ENCODE data around the gene LUC7L3.
"Not testable (repeated sequence)": the region's sequence is repeated elsewhere in the genome, so short reads cannot be mapped to it uniquely, and the experiment has no call there.

The LUC7L3 gene

DNA sequence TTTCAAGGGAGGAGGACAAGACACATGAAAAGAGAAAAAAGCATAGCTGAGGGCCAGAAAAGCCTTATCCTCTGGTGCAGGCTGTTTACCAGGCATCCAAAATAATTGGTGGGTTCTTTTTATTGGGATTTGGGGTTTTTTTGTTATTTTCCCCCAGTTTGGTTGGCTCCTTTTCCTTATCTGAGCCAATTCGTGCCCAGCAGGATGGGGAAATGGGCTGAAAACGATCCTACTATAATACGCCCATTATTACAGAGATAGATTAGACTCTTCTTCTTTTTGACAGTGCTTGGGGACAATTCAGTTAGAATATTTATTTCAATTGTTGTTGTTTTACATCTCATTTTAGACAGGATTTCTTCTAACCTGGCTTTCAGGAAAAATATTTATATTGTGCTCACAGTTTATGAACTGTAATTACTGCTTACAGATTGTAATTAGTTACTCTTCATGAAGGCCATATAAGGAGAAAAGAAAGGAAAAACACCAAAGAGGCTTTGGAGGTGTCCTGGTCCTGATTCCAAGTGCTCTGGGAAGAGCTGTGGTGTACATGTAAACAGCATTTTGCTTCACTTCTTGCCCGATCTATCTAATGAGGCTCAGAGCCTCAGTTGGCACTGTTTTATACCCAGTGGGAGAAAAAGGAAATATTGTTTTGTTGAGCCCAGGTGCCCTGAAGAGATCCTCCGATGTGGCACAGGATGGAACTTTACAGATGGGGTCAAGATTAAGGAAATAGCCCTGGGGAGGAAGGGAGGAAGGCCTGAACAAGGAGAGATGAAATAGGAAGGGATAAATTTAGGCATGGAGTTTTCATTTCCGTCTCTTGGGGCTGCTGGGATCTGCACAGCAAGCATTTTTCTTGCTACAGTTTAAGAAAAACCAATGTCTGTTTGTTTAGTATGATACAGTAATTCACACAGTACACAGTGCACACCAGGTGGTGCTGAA lies 11.1 kb upstream of the LUC7L3 start:
- DNase-seq (ENCODE audit: low read depth in 1 of 2, low spot score in 1 of 2): no peak

DNA sequence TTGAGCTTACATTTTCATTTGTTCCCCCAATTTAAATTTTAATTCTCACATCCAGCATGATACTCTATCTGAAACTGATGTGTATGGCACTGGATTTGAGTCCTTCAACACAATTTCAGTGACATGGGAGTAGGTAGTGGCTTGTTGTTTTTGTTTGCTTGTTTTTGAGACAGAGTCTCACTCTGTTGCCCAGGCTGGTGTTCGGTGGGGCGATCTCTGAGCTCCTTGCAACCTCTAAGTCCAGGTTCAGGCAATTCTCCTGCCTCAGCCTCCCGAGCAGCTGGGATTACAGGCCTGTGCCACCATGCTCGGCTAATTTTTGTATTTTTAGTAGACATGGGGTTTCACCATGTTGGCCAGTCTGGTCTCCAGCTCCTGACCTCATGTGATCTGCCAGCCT lies 10.3 kb upstream of the LUC7L3 start:
- not testable (repeated sequence) for DNase-seq (ENCODE audit: low read depth in 1 of 2, low spot score in 1 of 2)

DNA sequence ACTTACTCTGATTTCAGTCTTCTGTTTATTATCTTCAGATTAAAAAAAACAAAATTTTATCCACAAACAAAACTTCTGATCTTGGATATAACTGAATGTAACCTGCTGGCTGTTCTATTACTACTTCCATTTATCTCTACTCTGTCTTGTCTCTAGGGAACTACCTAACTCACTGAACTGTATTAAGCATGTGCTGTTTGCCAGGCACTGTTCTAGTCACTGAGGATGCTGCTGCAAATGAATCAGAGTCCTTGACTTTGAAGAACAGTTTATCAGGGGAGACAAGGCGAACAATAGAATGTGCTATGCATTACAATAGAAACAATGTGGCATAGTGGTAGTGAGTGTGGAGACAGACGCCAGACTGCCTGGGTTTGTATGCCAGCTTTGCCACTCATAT lies 9.4 kb upstream of the LUC7L3 start:
- no peak for DNase-seq (ENCODE audit: low read depth in 1 of 2, low spot score in 1 of 2)

DNA sequence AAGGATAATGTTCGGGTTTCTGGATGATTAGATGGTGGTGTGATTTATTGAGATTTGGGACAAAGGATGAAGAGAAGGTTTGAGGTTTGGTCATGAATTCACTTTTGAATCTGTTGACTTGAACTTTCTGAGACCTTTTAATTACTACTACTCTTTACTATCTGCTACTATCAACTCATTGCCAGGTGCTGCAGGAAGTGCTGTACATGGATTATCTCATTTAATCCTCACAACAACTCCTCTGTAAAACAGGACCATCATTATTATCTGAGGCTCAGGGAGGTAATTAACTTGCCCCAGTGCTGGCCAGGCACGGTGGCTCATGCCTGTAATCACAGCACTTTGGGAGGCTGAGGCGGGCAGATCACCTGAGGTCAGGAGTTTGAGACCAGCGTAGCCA lies 8.8 kb upstream of the LUC7L3 start:
- DNase-seq (ENCODE audit: low read depth in 1 of 2, low spot score in 1 of 2): no peak

DNA sequence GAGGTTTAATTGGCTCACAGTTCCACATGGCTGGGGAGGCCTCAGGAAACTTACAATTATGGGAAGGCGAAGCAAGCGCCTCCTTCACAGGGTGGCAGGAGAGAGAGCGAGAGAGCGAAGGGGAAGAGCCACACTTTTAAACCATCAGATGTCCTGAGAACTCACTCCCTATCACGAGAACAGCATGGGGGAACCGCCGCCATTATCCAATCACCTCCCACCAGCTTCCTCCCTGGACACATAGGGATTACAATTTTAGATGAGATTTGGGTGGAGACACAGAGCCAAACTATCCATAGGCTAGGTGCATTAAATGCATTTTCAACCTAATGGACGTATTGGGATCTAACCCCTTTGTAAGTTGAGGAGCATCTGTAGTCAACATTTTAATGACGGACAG lies 6.8 kb upstream of the LUC7L3 start:
- DNase-seq (ENCODE audit: low read depth in 1 of 2, low spot score in 1 of 2): no peak

DNA sequence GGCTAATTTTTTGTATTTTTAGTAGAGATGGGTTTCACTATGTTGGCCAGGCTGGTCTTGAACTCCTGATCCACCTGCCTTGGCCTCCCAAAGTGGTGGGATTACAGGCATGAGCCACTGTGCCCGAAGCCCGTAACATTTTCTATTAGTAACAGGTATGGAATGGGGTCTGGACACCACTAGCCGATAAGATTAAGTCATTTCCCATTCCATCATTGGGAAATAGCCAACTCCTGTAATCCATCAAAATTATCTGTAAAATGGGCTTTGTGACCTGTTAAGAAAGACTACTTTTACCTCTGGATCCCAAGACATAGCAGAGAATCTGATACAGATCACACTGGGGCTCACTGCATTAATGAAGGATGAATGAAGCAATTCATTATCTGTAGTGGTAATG lies 3.9 kb upstream of the LUC7L3 start:
- DNase-seq (ENCODE audit: low read depth in 1 of 2, low spot score in 1 of 2): no peak

DNA sequence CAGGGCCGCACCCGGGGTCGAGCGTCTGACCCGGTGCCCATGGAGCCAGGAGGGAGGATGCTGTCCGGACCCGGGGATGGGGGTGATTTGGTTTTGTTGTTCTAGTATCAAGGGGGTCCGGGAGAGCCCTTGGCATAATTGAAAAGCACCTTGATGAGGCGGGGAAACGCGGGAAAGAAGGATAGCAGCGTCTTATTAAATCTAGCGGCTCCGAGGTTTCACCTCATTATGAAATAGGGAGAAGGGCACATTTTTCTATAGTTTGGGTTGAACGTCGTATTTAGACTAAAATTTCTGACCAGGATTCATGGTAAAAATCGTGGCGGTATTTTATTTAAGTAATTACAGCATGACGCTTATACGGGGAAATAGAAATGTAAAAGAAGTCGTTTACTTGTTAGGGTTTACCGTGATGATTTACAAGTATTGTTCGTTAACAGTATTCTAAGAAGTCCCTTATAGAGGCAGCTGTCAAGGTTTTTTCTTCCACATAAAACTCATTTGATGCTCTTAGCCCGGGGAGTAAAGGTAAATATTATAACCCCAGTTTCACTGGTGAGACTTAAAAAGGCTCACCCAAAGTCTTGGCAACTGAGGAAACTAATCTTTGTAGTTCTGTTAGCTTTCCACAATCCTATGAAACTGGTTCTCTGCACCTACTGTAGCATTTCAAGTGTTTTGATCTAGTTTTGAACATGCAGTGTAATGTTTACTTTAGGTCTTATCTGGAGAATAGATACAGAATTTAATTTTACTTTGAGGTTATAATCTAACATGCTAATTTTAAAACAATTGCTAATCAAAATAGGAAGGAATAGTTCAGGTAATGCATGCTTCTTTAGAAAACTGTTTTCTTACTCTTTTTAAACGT lies 756 bp downstream of the LUC7L3 start:
- peak in 1 of 2 donors; percentile 8 for DNase-seq (ENCODE audit: low read depth in 1 of 2, low spot score in 1 of 2)

- no peak for DNase-seq (ENCODE audit: low read depth in 1 of 2, low spot score in 1 of 2)
Measured at GRCh38 chr17:50721194-50722010, 2.0 kb downstream of the LUC7L3 start.

DNA sequence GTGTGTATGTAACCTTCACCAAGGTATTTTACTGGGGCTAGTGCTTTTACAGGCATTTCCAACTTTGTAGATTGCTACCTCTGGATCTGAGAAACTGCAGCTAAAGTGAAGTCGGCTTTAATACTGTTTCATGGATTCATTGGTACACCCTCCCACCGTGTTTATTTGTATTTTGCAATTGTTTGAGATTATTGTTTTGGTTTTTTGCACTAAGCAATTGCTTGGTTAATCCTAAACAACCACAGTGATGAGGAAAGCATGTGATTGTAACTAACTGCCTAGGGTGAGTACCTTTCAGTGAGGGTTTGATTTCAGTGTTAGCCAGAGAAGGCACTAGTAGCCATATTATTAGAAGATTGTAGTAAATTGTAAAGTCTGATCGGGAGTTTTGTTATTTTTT lies 3.3 kb downstream of the LUC7L3 start:
- no peak for DNase-seq (ENCODE audit: low read depth in 1 of 2, low spot score in 1 of 2)

DNA sequence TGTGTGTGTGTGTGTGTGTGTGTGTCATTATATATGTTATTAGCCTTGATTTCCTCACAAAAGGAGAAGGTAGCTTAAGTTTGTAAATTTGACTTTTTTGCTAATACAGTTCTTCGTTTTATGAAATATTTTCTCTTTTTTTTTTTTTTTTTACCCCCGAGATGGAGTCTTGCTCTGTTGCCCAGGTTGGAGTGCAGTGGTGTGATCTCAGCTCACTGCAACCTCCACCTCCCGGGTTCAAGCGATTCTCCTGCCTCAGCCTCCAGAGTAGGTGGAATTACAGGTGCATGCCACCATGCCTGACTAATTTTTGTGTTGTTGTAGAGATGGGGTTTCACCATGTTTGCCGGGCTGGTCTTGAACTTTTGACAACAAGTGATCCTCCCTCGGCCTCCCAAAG lies 5.2 kb downstream of the LUC7L3 start:
- not testable (repeated sequence) for DNase-seq (ENCODE audit: low read depth in 1 of 2, low spot score in 1 of 2)

GRCh38 chr17:50725769-50726655 lies 6.6 kb downstream of the LUC7L3 start:
- DNase-seq (ENCODE audit: low read depth in 1 of 2, low spot score in 1 of 2): no peak

GRCh38 chr17:50728112-50728429 lies 8.7 kb downstream of the LUC7L3 start:
- DNase-seq (ENCODE audit: low read depth in 1 of 2, low spot score in 1 of 2): no peak

DNA sequence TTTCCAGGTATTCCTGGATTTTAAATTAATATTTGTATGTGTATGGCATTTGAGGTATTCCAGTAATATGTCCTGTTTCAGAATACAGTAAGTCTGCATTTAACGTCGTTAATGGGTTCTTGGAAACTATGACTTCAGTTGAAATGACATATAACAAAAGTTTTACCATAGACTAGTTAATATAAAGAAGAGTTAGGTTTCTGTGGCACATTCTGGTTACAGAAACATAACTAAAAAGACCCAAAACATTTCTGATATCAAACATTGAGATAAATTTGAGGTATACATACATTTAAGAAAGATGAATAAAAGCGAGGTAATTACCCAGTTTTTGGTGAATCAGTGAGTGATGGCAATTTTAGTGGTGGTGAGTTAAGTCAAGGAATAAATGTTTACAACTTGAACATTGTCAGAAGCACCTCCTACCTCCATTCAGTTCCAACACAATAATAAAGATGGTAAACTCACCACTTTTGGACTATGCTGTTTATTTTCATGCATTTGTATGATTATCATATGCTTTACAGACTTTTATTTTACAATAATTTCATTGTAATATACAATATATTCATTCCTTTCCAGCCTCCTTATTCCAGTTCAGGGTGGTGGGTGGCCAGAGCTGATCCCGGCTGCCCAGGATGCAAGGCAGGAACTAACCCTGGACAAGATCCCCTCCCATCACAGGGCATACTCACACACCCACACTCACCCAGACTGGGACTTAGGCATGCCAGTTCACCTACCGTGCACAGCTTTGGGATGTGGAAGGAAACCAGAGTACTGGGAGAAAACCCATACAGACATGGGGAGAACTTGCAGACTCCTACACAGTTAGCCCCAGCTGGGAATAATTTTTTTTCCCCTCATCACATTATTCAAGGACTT lies 9.7 kb downstream of the LUC7L3 start:
- no peak for DNase-seq (ENCODE audit: low read depth in 1 of 2, low spot score in 1 of 2)

GRCh38 chr17:50731575-50732460 lies 12.4 kb downstream of the LUC7L3 start:
- DNase-seq (ENCODE audit: low read depth in 1 of 2, low spot score in 1 of 2): no peak

DNA sequence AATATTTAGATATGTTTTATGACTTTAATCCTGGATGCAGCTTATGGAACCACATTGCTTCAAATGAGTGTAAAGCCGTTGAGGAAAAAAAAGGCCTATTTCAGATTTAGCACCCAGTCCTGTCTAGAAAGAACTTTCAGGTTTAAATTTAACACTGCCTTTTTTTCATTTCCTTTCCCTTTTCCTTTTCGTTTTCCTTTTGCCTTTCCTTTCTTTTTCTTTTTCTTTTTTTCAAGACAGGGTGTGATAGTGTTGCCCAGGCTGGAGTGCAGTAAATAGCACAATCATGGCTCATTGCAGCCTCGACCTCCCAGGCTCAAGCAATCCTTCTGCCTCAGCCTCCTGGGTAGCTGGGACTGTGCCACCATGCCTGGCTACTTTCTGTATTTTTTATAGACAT lies 15.9 kb downstream of the LUC7L3 start:
- DNase-seq (ENCODE audit: low read depth in 1 of 2, low spot score in 1 of 2): no peak

- DNase-seq (ENCODE audit: low read depth in 1 of 2, low spot score in 1 of 2): no peak
Measured at GRCh38 chr17:50737118-50737698, 17.8 kb downstream of the LUC7L3 start.

DNA sequence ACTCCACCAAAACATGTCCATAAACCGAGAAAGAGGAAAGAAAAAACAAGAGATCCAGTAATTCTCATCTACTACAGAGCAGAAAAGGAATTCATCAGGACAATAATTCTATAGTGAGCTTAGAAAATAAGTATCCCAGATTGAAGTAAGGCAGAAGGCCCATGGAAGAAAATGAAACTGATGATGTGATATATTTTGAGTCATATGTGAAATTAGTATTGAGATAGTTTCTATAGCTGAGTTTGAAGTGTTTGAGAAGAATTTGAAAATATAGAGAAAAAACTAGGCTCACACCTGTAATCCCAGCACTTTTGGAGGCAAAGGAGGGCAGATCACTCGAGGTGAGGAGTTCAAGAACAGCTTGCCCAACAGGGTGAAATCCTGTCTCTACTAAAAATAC lies 19.7 kb downstream of the LUC7L3 start:
- no peak for DNase-seq (ENCODE audit: low read depth in 1 of 2, low spot score in 1 of 2)

GRCh38 chr17:50745631-50746030 lies 26.2 kb downstream of the LUC7L3 start:
- no peak for DNase-seq (ENCODE audit: low read depth in 1 of 2, low spot score in 1 of 2)

Measured in activated CD4-positive, alpha-beta T cell treated with anti-CD3 and anti-CD28 coated beads, Interleukin-2, amount 50 U/mL, for 24 hours (primary cell).